Coronary artery (tissue), 2 donors: ENCODE results near the gene ZNF358.

Source experiments
- DNase-seq: peaks from one replicate; pipeline ENCODE4 v3.0.0-alpha.2; 2017; ENCODE audit warnings: low spot score
- H3K27ac ChIP-seq, 2 donors: fragments of 200-600 bp; sonication (generic); one replicate each; pipeline ENCODE4 v1.5.1; 2016 to 2019
- H3K4me3 ChIP-seq: fragments of 200-600 bp; sonication (generic); 2 replicates; pipeline ENCODE4 v1.5.1; 2016; ENCODE audit warnings: mild to moderate bottlenecking, moderate library complexity
- TF ChIP-seq, protein P1 (sequence below): fragments of 200-600 bp; sonication (generic); IDR thresholded peaks from one replicate; pipeline ENCODE4 v1.5.1; 2019; ENCODE audit warnings: antibody characterized with exemption

ZNF358 gene

DNA sequence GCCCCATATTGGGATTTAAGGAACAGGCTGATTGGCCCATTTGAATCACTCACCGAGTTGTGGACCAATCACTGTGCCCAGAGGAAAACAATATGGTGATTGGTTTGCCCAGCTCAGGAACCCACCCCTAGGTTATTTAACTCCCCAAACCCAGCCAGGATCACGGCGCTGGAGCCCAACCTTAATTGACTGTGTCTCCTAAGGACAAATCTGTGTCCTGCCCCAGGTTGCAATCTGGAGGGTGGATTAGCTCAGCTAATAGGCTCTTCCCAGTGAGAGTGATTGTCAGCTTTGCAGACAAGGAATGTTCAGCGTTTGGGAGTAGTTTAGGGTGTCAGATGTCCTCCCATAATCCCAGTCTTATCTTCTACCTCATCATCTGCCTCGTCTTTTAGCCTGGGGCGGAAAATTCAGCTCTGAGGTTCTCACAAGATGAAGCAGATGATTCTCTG lies 3.5 kb upstream of the ZNF358 start:
- DNase-seq = no peak
- Histone ChIP-seq H3K27ac (no peak overlapping the region), H3K4me3 (no peak overlapping the region)
- TF ChIP-seq, protein P1, sequence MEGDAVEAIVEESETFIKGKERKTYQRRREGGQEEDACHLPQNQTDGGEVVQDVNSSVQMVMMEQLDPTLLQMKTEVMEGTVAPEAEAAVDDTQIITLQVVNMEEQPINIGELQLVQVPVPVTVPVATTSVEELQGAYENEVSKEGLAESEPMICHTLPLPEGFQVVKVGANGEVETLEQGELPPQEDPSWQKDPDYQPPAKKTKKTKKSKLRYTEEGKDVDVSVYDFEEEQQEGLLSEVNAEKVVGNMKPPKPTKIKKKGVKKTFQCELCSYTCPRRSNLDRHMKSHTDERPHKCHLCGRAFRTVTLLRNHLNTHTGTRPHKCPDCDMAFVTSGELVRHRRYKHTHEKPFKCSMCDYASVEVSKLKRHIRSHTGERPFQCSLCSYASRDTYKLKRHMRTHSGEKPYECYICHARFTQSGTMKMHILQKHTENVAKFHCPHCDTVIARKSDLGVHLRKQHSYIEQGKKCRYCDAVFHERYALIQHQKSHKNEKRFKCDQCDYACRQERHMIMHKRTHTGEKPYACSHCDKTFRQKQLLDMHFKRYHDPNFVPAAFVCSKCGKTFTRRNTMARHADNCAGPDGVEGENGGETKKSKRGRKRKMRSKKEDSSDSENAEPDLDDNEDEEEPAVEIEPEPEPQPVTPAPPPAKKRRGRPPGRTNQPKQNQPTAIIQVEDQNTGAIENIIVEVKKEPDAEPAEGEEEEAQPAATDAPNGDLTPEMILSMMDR = no peak

GRCh38 chr19:7513809-7514642 lies 1.9 kb upstream of the ZNF358 start:
- Histone ChIP-seq H3K27ac (peak overlapping the region; percentile 93 to 96), H3K4me3 (no peak overlapping the region)
- DNase-seq = no peak
- TF ChIP-seq, protein P1 = no peak

DNA sequence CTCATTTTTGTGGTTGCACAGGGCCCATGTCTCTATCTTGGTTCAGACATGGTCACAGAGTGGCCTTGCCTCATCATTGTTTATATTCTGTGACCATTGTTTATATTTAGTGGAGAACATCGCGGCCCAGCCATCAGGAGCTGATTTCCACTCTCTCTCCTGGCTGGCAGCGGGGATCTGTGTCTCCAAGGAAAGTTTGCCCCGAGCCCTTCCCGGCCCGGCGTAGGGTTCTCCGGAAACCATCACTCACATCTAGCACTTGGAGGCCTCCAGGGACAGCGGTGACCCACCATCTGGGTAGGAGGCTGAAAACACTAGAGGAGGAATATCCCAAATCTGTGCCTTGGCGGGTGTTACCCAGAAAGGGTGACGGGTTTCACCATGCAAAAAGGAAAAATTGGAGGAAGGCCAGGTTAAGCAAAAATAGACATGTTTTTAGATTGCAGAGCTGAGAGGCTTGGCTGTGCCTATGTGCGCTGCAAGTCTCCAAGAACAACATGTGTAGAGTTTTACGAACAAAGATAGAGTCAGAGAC lies 726 bp upstream of the ZNF358 start:
- peak; percentile 92 for DNase-seq
- TF ChIP-seq, protein P1 = no peak
- H3K4me3 ChIP-seq = peak overlapping the region; percentile 95
- peak overlapping the region; percentile 93 to 96 for H3K27ac ChIP-seq

GRCh38 chr19:7516333-7516732 lies 430 bp downstream of the ZNF358 start:
- TF ChIP-seq, protein P1 = no peak
- no peak for DNase-seq
- peak overlapping the region; percentile 95 for H3K4me3 ChIP-seq
- H3K27ac ChIP-seq = peak overlapping the region; percentile 76 to 96

DNA sequence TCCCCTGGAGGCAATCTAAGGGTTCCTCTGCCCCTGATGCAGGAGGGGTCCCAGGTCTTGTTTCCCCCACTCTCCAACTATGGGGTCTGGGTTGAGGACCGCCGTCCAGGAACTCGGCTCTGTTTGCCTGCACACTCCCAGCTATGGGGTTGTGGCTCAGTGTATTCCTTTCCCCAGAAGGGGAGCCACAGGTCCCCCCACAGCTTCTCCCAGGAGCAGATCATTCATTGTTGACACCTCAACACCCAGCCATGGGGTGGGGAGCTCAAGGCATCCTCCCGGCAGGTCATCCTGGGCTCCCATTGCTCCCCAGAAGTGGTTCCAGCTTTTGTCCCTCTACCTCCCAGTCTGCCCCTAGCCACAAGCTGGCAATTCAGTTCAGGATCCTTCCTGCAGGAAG lies 975 bp downstream of the ZNF358 start:
- TF ChIP-seq, protein P1 = no peak
- H3K27ac ChIP-seq = peak overlapping the region; percentile 76 to 96
- peak overlapping the region; percentile 95 for H3K4me3 ChIP-seq
- DNase-seq = no peak

GRCh38 chr19:7519361-7520130 lies 3.6 kb downstream of the ZNF358 start:
- no peak for DNase-seq
- Histone ChIP-seq H3K27ac (no peak overlapping the region), H3K4me3 (no peak overlapping the region)
- TF ChIP-seq, protein P1 = no peak
